ENCODE data around the gene HMG20B. TPM values are rescaled to one million over a fixed set of nuclear protein-coding genes. Genes with fewer than 3 reads are reported as not detected.
A peak's percentile ranks its signal among the peaks of the same experiment; 100 is the strongest.

Gene HMG20B
- total and polyA plus RNA-seq, 2 of the 8 experiments (the other 6 are each of a cell fraction or from before 2014, with no cell fraction given), result 42.9 to 74.2 TPM

DNA sequence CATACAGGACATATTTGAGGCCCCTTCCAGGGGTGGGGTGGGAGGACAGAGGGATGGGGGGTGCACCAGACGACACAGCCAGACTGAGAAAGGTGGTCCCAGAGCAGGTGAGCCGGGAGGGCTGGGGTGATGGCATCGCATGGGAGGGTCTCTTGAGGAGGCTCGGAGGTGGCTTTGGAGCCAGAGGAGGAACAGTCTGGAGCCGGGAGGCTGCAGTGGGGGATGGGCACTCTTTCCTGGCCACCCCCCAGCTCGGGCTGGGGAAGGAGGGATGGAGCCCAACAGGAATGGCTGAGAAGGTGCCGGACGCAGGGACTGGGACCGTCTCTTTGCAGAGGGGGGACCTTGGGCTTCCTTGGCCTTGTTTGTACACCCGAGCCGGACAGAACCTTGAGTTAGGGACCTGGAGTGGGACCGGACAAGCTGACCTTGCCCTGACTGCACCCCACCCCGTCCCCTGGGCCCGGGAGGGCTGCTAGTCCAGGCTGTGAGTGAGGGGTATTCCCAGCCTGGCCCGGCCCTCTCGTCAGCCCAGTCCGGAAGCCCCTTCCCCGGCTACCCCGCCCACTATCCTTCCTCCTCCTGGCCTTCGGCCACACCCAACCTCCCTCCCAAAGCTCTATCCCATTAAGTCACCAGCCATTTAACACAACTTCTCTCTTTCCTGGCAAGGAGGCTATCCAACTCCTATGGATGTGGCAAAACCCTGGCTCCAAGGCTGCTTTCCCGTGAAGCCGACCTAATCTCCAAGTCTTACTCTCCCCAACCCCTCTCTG, 34.7 kb downstream of the HMG20B start:
- H3K4me3 ChIP-seq (ENCODE audit: extremely low read depth in 1 of 4, insufficient read depth in 2 of 4, low read depth in 3 of 4, low read length in 4 of 4), result peak overlapping the region; percentile 15 to 64 (median 36)
- peaks cover 3 to 14% (median 12%) of the 10 kb centered on the region in 4 experiments for H3K4me1 ChIP-seq (replicated peaks in 1 of 4; ENCODE audit: control insufficient read depth in 3 of 4, insufficient read depth in 4 of 4, low read length in 3 of 4)
- WGBS, 2 experiments (ENCODE audit: extremely low coverage in 1 of 2, insufficient coverage in 1 of 2, insufficient read length in 1 of 2, insufficient replicate concordance in 2 of 2, low coverage in 1 of 2, low lambda C conversion rate in 2 of 2, missing lambda C conversion rate in 1 of 2), result 30% methylated on average over 18 of the region's 22 CpGs; no CpG with 5 or more reads in 1 of the 2 experiments
- H3K4me2 ChIP-seq (ENCODE audit: insufficient read depth in 1 of 2, low read depth in 2 of 2, low read length in 2 of 2), result peak overlapping the region; percentile 82 to 83
- no peak overlapping the region for H3K23ac ChIP-seq (ENCODE audit: insufficient read length)
- FAIRE-seq (no peak), DNase-seq (ENCODE audit: low read depth in 1 of 2, low spot score in 2 of 2) (peak in 1 of 2 experiments; percentile 77)
- peak overlapping the region; percentile 80; the same call in 1 of the 2 replicates for H2AFZ ChIP-seq (ENCODE audit: low read length)
- H4K8ac ChIP-seq (ENCODE audit: extremely low read depth, insufficient read depth, low read length), result no peak overlapping the region; the same call in 1 of the 2 replicates
- H3K27ac ChIP-seq (ENCODE audit: low read depth, low read length), result no peak overlapping the region
- no peak overlapping the region for H3K56ac ChIP-seq (replicated peaks; ENCODE audit: insufficient read length, low read depth, low read length)
- TF ChIP-seq ASH2L (IDR thresholded peaks at IDR 0.05; ENCODE audit: low read length), result peak; percentile 30
- TF ChIP-seq, protein P1, sequence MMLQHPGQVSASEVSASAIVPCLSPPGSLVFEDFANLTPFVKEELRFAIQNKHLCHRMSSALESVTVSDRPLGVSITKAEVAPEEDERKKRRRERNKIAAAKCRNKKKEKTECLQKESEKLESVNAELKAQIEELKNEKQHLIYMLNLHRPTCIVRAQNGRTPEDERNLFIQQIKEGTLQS (IDR thresholded peaks at IDR 0.05; ENCODE audit: insufficient read depth, low read depth, low read length), result no peak
- 0 out of 2 replicates have a peak overlapping the region, but pooled peaks have one; percentile 35 for H2BK5ac ChIP-seq (ENCODE audit: low read depth, low read length)
- H4K91ac ChIP-seq (replicated peaks; ENCODE audit: insufficient read length, low read length), result peak overlapping the region; percentile 52
- H3K23me2 ChIP-seq (ENCODE audit: low read depth, low read length), result peaks cover 18% of the 10 kb centered on the region; the same call in 1 of the 2 replicates
- no peaks in the 10 kb centered on the region for H3K9me3 ChIP-seq (ENCODE audit: insufficient read depth in 2 of 2, low read depth in 1 of 2, low read length in 1 of 2)
- no peak overlapping the region for H3K14ac ChIP-seq (ENCODE audit: insufficient read length)
- peaks cover 0 to 15% (median 2%) of the 10 kb centered on the region in 4 experiments; a peak in 2 of 8 replicates for H3K36me3 ChIP-seq (ENCODE audit: control insufficient read depth in 2 of 4, insufficient read depth in 4 of 4, low read length in 3 of 4)
- H4K5ac ChIP-seq (ENCODE audit: insufficient read length, low read depth, low read length), result no peak overlapping the region
- peak overlapping the region; percentile 64 for H3K4ac ChIP-seq (replicated peaks; ENCODE audit: insufficient read length, low read depth, low read length)
- H4K20me1 ChIP-seq (replicated peaks in 1 of 2; ENCODE audit: control insufficient read depth in 1 of 2, insufficient read depth in 2 of 2, low read length in 2 of 2), result peaks cover 2 to 10% of the 10 kb centered on the region in 2 experiments
- H3K27me3 ChIP-seq (replicated peaks in 1 of 4; ENCODE audit: control insufficient read depth in 3 of 4, extremely low read depth in 1 of 4, insufficient read depth in 3 of 4, low read length in 3 of 4), result peaks cover 0 to 16% (median 13%) of the 10 kb centered on the region in 4 experiments; a peak in 5 of 7 replicates
- no peaks in the 10 kb centered on the region for H3K79me1 ChIP-seq (ENCODE audit: low read depth, low read length)
- peak overlapping the region; percentile 13 for H2BK120ac ChIP-seq (replicated peaks; ENCODE audit: low read depth, low read length)
- H3K18ac ChIP-seq (ENCODE audit: extremely low read depth, low read length), result peak overlapping the region; percentile 81; the same call in 1 of the 2 replicates
- no peaks in the 10 kb centered on the region for H3K79me2 ChIP-seq (ENCODE audit: control insufficient read depth in 1 of 2, insufficient read depth in 2 of 2, low read length in 2 of 2)
- no peak overlapping the region for H2AK5ac ChIP-seq (ENCODE audit: low read depth, low read length)
- CTCF ChIA-PET (ENCODE audit: partially characterized antibody), result interaction anchor here (0.6 to 4.0 kb wide), 8 partner anchors 9 to 93 kb away, joined by 3 to 23 read pairs (median 6); partner anchors contain the start of genes GIPC3 and PIP5K1C
- peak overlapping the region; percentile 53; the same call in 1 of the 2 replicates for H2BK12ac ChIP-seq (ENCODE audit: low read depth, low read length)
- no peak overlapping the region for H3K9ac ChIP-seq (replicated peaks in 1 of 4; ENCODE audit: extremely low read depth in 1 of 4, low read depth in 3 of 4, low read length in 3 of 4)
- H2BK20ac ChIP-seq (ENCODE audit: low read length), result no peak overlapping the region
- POLR2A ChIA-PET (ENCODE audit: partially characterized antibody), result interaction anchor here (0.6 to 1.8 kb wide), 9 partner anchors 8 to 64 kb away, joined by 3 to 6 read pairs (median 3); no protein-coding TSS in a partner anchor
- H2BK15ac ChIP-seq (ENCODE audit: low read length), result no peak overlapping the region; the same call in 1 of the 2 replicates
